Mesendoderm (in vitro differentiated cells): Measurements from ENCODE around the gene SUFU.

Source experiments
- DNase-seq: peaks from one replicate; pipeline ENCODE4 v3.0.0; 2013
- H2AK5ac ChIP-seq: 2 replicates; pipeline ENCODE4 v1.6.1; 2013; ENCODE audit warnings: low read length, inconsistent platforms
- H2BK120ac ChIP-seq: 2 replicates; pipeline ENCODE4 v1.6.1; 2013; ENCODE audit warnings: low read depth, mild to moderate bottlenecking, low read length, moderate library complexity, mixed read lengths
- H2BK15ac ChIP-seq: replicated peaks from 2 replicates; pipeline ENCODE4 v1.6.1; 2013; ENCODE audit warnings: low read depth, mild to moderate bottlenecking, moderate library complexity
- H2BK5ac ChIP-seq: 2 replicates; pipeline ENCODE4 v1.6.1; 2013; ENCODE audit warnings: low read length, inconsistent platforms
- H3K18ac ChIP-seq: 2 replicates; pipeline ENCODE4 v1.6.1; 2013; ENCODE audit warnings: mild to moderate bottlenecking, low read length, mixed read lengths
- H3K23ac ChIP-seq: one replicate; pipeline ENCODE4 v1.6.1; 2013; ENCODE audit warnings: low read length
- H3K27ac ChIP-seq: 2 replicates; pipeline ENCODE4 v1.5.1; 2013; ENCODE audit warnings: low read depth, mild to moderate bottlenecking, inconsistent platforms, low read length, moderate library complexity
- H3K27me3 ChIP-seq: 2 replicates; pipeline ENCODE4 v1.6.1; 2013; ENCODE audit warnings: low read length, control low read depth, mild to moderate bottlenecking, inconsistent platforms; ENCODE audit not compliant: insufficient read depth, poor library complexity
- H3K36me3 ChIP-seq: 2 replicates; pipeline ENCODE4 v1.6.1; 2013; ENCODE audit warnings: low read length, inconsistent platforms; ENCODE audit not compliant: control insufficient read depth, insufficient read depth
- H3K4ac ChIP-seq: one replicate; pipeline ENCODE4 v1.6.1; 2013; ENCODE audit warnings: low read depth, mild to moderate bottlenecking, low read length, moderate library complexity
- H3K4me1 ChIP-seq: 2 replicates; pipeline ENCODE4 v1.6.1; 2013; ENCODE audit warnings: low read depth, low read length, inconsistent platforms; ENCODE audit not compliant: control insufficient read depth
- H3K4me2 ChIP-seq: 2 replicates; pipeline ENCODE4 v1.6.1; 2013; ENCODE audit warnings: low read length
- H3K4me3 ChIP-seq: 2 replicates; pipeline ENCODE4 v1.5.1; 2013; ENCODE audit warnings: mild to moderate bottlenecking, low read length
- H3K56ac ChIP-seq: one replicate; pipeline ENCODE4 v1.6.1; 2013; ENCODE audit warnings: low read length
- H3K79me1 ChIP-seq: 2 replicates; pipeline ENCODE4 v1.6.1; 2013; ENCODE audit warnings: low read length, inconsistent platforms
- H3K79me2 ChIP-seq: 2 replicates; pipeline ENCODE4 v1.6.1; 2013; ENCODE audit warnings: mild to moderate bottlenecking, low read length; ENCODE audit not compliant: control insufficient read depth, insufficient read depth
- H3K9ac ChIP-seq: 2 replicates; pipeline ENCODE4 v1.6.1; 2013; ENCODE audit warnings: low read length, inconsistent platforms
- H4K5ac ChIP-seq: one replicate; pipeline ENCODE4 v1.6.1; 2013; ENCODE audit warnings: low read length
- H4K8ac ChIP-seq: one replicate; pipeline ENCODE4 v1.6.1; 2013; ENCODE audit warnings: low read depth, mild to moderate bottlenecking, control low read depth, low read length, moderate library complexity
- WGBS: extraction: QIAGEN DNeasy Blood & Tissue Kit; methylation state at CpG from one replicate; pipeline ENCODE4 v1.1.7; 2013; ENCODE audit warnings: low lambda C conversion rate, missing lambda C conversion rate; ENCODE audit not compliant: insufficient coverage; ENCODE audit errors: extremely low coverage; 5-methylcytosine and 5-hydroxymethylcytosine counted together

The SUFU gene

DNA sequence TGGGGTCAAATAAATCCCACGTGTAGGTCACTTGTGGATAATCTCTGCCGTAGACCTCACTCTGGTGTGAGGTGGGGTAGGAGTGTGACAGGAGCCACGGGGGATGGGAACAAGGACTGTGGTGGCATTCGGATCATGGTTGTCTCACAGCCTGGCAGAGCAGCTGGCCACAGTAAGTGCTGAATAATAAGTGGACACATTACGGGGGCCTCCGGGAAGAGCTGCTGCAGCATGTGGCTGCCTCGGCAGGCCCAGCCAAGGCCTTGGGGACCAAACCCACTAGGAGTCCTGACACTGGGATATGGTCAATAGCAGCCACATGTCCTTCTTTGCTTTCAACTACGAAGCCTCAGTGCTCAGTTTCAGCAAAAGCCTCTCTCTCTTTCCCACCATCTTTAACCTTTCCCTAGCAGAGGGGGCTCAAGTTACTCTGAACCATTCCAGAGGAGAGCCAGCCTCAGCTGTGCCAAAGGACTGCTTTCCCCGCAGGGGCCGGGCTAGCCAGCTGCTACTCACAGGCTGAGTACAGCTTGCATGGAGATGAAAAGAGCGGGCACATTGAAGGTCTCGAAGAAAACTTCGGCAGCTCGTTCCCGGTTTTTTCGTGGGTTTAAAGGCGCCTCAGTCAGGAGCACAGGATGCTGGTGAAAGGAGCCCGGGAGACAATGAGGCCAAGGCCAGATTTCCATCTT lies 18.5 kb upstream of the SUFU start:
- H3K9ac ChIP-seq, result no peak overlapping the region
- no peak overlapping the region for H2BK5ac ChIP-seq
- H3K36me3 ChIP-seq, result peaks cover 27% of the 10 kb centered on the region
- no CpG with 5 or more reads among the region's 18 CpGs for WGBS
- no peak for DNase-seq
- no peak overlapping the region for H3K27ac ChIP-seq
- H2AK5ac ChIP-seq, result no peak overlapping the region
- no peaks in the 10 kb centered on the region for H3K79me2 ChIP-seq
- H3K18ac ChIP-seq, result no peak overlapping the region
- H4K5ac ChIP-seq, result no peak overlapping the region
- H3K4ac ChIP-seq, result no peak overlapping the region
- no peaks in the 10 kb centered on the region for H3K79me1 ChIP-seq
- no peak overlapping the region for H3K4me2 ChIP-seq
- no peaks in the 10 kb centered on the region for H3K27me3 ChIP-seq
- H2BK120ac ChIP-seq, result no peak overlapping the region
- no peak overlapping the region for H3K4me3 ChIP-seq
- no peak overlapping the region for H2BK15ac ChIP-seq
- no peaks in the 10 kb centered on the region for H3K4me1 ChIP-seq
- H3K23ac ChIP-seq, result no peak overlapping the region
- no peak overlapping the region for H4K8ac ChIP-seq
- H3K56ac ChIP-seq, result no peak overlapping the region

GRCh38 chr10:102491136-102491535 lies 12.6 kb upstream of the SUFU start:
- Histone ChIP-seq H3K23ac (no peak overlapping the region), H3K36me3 (peaks cover 6% of the 10 kb centered on the region), H4K8ac (no peak overlapping the region), H2AK5ac (no peak overlapping the region), H3K4ac (no peak overlapping the region), H2BK5ac (no peak overlapping the region), H3K18ac (no peak overlapping the region), H4K5ac (no peak overlapping the region), H3K79me2 (peaks cover 11% of the 10 kb centered on the region), H3K4me1 (no peaks in the 10 kb centered on the region), H3K56ac (no peak overlapping the region), H2BK15ac (no peak overlapping the region), H3K79me1 (peaks cover 10% of the 10 kb centered on the region), H3K4me2 (no peak overlapping the region), H3K27me3 (no peaks in the 10 kb centered on the region), H3K9ac (no peak overlapping the region), H2BK120ac (no peak overlapping the region), H3K27ac (no peak overlapping the region), H3K4me3 (no peak overlapping the region)
- WGBS, result no CpG with 5 or more reads among the region's 4 CpGs
- no peak for DNase-seq

DNA sequence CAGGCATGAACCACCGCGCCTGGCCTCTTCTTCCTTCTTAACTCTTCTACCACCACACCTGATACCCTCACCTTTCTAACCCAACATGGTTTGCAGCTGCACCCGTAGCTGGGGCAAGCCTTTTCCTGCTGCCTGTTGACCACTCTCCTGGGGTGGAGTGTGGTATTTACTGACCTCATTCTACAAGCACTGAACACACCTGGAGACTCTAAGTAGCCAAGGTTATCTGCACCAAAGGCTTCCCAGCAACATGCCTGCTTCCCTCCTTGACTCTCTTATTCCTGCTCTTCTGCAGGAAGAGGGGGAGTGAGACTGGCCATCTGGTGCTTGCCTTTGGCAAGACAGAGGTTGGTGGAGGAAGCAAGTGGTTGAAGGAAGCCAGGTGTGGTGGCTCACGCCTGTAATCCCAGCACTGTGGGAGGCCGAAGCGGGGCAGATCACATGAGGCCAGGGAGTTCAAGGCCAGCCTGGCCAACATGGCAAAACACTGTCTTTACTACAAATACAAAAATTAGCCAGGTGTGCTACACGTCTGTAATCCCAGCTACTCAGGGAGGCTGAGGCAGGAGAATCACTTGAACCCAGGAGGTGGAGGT lies 11.3 kb upstream of the SUFU start:
- Histone ChIP-seq H3K27me3 (no peaks in the 10 kb centered on the region), H2BK15ac (no peak overlapping the region), H3K4me2 (no peak overlapping the region), H3K9ac (no peak overlapping the region), H3K79me2 (peaks cover 16% of the 10 kb centered on the region), H2AK5ac (no peak overlapping the region), H3K79me1 (peaks cover 16% of the 10 kb centered on the region), H3K36me3 (peaks cover 6% of the 10 kb centered on the region), H3K4me1 (no peaks in the 10 kb centered on the region), H3K23ac (no peak overlapping the region), H3K27ac (no peak overlapping the region), H4K5ac (no peak overlapping the region), H3K4ac (no peak overlapping the region), H2BK5ac (no peak overlapping the region), H3K4me3 (no peak overlapping the region), H4K8ac (no peak overlapping the region), H3K18ac (no peak overlapping the region), H3K56ac (no peak overlapping the region), H2BK120ac (no peak overlapping the region)
- no CpG with 5 or more reads among the region's 7 CpGs for WGBS
- DNase-seq, result no peak

DNA sequence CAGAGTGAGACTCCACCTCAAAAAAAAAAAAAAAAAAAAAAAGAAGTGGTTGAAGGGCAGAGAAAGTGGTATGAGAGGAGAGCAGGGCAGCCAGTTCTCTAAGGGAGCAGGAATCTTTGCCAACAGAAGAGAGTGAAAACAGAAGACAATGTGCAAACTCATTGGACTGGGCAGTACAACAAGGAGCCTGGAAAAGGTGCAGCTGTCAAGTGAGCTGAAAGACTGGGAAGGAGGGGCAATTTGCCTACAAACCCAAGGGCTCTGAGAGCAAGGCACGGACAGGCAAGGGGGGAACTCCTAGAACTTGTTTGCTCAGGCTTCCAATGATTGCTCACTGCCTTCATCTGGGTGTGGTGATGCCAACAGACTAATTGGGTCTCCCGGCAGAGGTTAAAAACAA lies 10.8 kb upstream of the SUFU start:
- H3K56ac ChIP-seq, result no peak overlapping the region
- H3K4ac ChIP-seq, result no peak overlapping the region
- H4K8ac ChIP-seq, result no peak overlapping the region
- H3K36me3 ChIP-seq, result peaks cover 5% of the 10 kb centered on the region
- no peak overlapping the region for H2BK5ac ChIP-seq
- no peaks in the 10 kb centered on the region for H3K4me1 ChIP-seq
- H3K79me1 ChIP-seq, result peaks cover 16% of the 10 kb centered on the region
- no peak overlapping the region for H4K5ac ChIP-seq
- no peak overlapping the region for H2BK120ac ChIP-seq
- WGBS, result no CpG with 5 or more reads among the region's 2 CpGs
- no peak overlapping the region for H3K27ac ChIP-seq
- H3K4me3 ChIP-seq, result no peak overlapping the region
- H2BK15ac ChIP-seq, result no peak overlapping the region
- H3K4me2 ChIP-seq, result no peak overlapping the region
- H3K23ac ChIP-seq, result no peak overlapping the region
- peaks cover 20% of the 10 kb centered on the region for H3K79me2 ChIP-seq
- no peak for DNase-seq
- no peak overlapping the region for H3K18ac ChIP-seq
- no peak overlapping the region for H2AK5ac ChIP-seq
- H3K9ac ChIP-seq, result no peak overlapping the region
- no peaks in the 10 kb centered on the region for H3K27me3 ChIP-seq

DNA sequence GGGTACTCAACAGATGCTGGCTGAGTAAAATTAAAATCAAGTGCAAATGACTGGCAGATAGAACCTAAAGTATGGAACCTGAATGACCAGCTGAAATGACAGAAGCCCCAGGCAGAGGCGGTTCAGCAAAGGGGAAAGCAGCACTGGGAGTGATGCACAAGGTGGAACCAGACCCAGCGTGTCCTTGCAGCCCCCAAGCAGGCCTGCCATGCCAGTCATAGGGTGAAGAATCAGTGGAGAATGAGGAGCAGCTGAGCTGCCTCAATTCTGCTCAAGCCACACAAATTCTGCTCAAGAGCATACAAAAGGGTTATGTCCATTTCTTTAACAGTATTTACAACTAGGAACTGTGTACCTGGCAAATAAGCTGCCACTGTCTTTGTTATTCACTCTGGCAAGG lies 10.0 kb upstream of the SUFU start:
- H3K27ac ChIP-seq, result no peak overlapping the region

GRCh38 chr10:102497545-102497944 lies 6.2 kb upstream of the SUFU start:
- Histone ChIP-seq H3K36me3 (no peaks in the 10 kb centered on the region), H3K79me2 (peaks cover 42% of the 10 kb centered on the region), H3K9ac (no peak overlapping the region), H2AK5ac (no peak overlapping the region), H4K5ac (no peak overlapping the region), H3K79me1 (peaks cover 20% of the 10 kb centered on the region), H3K4me1 (no peaks in the 10 kb centered on the region), H2BK15ac (no peak overlapping the region), H3K4me2 (no peak overlapping the region), H4K8ac (no peak overlapping the region), H3K27me3 (no peaks in the 10 kb centered on the region), H3K18ac (no peak overlapping the region), H3K23ac (no peak overlapping the region), H3K27ac (no peak overlapping the region), H3K4ac (no peak overlapping the region), H3K4me3 (no peak overlapping the region), H2BK5ac (no peak overlapping the region), H2BK120ac (no peak overlapping the region), H3K56ac (no peak overlapping the region)
- DNase-seq, result no peak
- no CpG with 5 or more reads among the region's 1 CpG for WGBS

More for the DNA sequence above, 10.0 kb upstream of the SUFU start:
- H3K36me3 ChIP-seq, result peaks cover 2% of the 10 kb centered on the region
- DNase-seq, result no peak
- no peak overlapping the region for H2BK5ac ChIP-seq
- H4K5ac ChIP-seq, result no peak overlapping the region
- H4K8ac ChIP-seq, result no peak overlapping the region
- H3K79me2 ChIP-seq, result peaks cover 23% of the 10 kb centered on the region
- no CpG with 5 or more reads among the region's 2 CpGs for WGBS
- H3K4ac ChIP-seq, result no peak overlapping the region
- no peak overlapping the region for H2BK120ac ChIP-seq
- no peaks in the 10 kb centered on the region for H3K27me3 ChIP-seq
- no peak overlapping the region for H2BK15ac ChIP-seq
- H3K18ac ChIP-seq, result no peak overlapping the region
- H3K9ac ChIP-seq, result no peak overlapping the region
- H3K56ac ChIP-seq, result no peak overlapping the region
- H3K4me1 ChIP-seq, result no peaks in the 10 kb centered on the region
- no peak overlapping the region for H2AK5ac ChIP-seq
- H3K79me1 ChIP-seq, result peaks cover 16% of the 10 kb centered on the region
- H3K4me2 ChIP-seq, result no peak overlapping the region
- no peak overlapping the region for H3K4me3 ChIP-seq
- no peak overlapping the region for H3K23ac ChIP-seq
